HG02938 (cell line): ENCODE measurements around the gene MRFAP1.
A peak's percentile ranks its signal among the peaks of the same experiment; 100 is the strongest.
"Not testable (repeated sequence)": the region's sequence is repeated elsewhere in the genome, so short reads cannot be mapped to it uniquely, and the experiment has no call there.

Experiments
- ATAC-seq: cut with Tn5 transposase; IDR thresholded peaks from one replicate; pipeline ENCODE4 v1.9.1; 2021; ENCODE audit warnings: mild to moderate bottlenecking, moderate library complexity; ENCODE audit not compliant: unreplicated experiment

Gene MRFAP1

DNA sequence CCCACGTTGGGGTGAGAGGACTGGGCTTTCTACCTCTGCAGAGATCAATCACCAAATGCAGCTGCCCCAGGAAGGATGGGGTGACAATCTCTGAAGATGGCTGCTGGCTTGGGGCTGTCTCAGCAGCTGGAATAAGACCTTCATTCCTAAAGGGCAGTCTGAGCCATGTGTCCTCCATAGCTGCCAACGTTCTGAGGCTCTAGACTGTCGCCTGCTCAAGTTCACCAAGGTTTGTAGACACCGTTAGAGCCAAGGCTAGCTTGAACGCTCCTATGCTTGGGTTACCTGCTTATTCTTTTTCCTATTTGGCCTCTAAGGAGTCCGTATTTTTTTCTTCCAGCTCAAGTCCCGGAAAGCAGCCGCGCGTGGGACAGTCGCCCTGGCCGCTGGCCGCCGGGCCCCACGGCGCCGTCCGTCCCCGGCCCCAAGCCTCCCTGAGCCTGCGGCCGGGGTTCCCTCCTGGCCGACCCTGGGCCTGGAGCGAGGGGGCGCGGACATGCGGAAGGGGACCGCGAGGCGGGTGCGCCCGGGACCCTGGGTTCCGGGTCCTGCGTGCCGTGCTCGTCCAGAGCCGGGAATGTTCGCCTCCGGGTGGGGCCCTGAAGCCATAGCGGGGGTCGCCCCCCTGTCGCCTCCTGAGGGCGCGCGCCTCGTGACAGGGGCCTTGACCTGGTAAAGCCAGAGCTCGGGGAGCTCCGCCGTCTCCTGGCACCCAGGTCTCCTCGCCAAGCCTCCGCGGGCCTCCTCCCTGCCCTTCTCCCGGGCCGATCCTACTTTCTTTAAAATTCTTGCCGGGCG lies 23.3 kb downstream of the MRFAP1 start:
- ATAC-seq: no peak

DNA sequence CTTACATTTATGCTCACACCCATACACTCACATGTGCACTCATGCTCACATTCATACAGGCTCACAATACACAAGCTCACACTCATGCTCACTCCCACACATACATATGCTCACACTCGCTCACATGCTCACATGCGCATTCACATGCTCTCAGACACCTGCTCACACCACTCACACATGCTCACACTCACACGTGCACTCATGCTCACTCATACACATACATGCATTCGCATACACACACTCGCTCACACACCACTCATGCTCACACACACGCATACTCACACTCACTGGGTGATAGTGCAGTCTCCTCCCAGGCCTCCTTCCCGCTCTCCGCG lies 24.8 kb downstream of the MRFAP1 start:
- ATAC-seq: no peak

DNA sequence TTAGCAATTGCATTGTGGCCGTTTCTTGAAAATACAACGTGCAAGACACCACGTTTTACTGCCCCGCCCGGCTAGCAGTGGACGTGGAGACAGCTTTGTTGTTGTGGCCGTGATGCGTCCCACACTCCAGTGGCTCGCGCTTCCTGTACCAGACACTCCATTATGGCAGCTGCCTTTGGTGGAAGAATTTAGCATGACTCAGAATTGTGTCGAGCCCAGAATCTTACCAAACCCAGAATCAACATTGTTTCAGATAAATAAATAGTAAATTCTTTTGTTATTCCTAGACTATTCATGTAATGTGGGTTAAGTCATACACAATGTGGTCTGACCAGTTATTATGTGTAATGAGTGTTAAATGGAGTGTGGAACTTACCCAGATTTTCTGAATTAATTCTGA lies 27.9 kb downstream of the MRFAP1 start:
- ATAC-seq: no peak

DNA sequence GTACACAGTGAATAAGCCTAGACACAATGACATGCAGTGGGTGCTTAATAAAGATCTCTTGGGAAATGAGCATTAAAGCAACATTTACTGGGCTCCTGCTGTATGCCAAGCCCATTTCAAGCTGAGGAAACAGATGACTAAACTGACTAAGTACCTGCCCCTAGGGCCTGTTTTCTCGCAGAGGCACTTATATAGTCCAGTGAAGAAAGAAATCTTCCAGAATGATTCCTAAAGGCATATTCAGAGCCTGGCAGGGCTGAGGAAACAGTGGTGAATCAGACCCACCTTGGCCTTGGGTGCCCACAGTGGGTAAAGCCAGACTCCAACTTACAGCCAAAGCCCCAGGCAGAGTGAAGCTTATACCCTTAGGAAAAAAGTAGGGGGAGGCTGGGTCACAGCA lies 31.2 kb downstream of the MRFAP1 start:
- ATAC-seq: no peak

DNA sequence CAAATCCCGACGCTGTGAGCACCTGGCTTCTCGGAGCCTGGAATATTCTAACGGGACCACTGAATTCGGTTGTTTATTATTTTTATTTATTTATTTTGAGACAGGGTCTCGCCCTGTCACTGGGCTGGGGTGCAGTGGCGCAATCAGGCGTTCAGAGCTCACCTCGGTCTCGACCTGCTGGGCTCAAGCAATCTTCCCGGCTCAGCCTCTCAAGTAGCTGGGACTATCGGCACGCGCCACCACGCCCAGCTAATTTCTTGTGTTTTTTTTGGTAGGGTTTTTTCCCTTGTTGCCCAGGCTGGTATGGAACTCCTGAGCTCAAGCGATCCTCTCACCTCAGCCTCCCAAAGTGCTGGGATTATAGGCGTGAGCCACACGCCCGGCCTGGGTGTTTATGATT lies 31.6 kb downstream of the MRFAP1 start:
- ATAC-seq: no peak

DNA sequence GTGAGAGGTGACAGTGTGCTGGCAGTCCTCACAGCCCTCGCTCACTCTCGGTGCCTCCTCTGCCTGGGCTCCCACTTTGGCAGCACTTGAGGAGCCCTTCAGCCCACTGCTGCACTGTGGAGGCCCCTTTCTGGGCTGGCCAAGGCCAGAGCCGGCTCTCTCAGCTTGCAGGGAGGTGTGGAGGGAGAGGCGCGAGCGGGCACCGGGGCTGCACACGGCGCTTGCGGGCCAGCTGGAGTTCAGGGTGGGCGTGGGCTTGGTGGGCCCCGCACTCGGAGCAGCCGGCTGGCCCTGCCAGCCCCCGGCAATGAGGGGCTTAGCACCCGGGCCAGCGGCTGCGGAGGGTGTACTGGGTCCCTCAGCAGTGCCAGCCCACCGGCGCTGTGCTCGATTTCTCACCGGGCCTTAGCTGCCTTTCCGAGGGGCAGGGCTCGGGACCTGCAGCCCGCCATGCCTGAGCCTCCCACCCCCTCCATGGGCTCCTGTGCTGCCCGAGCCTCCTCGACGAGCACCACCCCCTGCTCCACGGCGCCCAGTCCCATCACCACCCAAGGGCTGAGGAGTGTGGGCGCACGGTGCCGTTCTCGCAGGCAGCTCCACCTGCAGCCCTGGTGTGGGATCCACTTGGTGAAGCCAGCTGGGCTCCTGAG lies 32.2 kb downstream of the MRFAP1 start:
- not testable (repeated sequence) for ATAC-seq

DNA sequence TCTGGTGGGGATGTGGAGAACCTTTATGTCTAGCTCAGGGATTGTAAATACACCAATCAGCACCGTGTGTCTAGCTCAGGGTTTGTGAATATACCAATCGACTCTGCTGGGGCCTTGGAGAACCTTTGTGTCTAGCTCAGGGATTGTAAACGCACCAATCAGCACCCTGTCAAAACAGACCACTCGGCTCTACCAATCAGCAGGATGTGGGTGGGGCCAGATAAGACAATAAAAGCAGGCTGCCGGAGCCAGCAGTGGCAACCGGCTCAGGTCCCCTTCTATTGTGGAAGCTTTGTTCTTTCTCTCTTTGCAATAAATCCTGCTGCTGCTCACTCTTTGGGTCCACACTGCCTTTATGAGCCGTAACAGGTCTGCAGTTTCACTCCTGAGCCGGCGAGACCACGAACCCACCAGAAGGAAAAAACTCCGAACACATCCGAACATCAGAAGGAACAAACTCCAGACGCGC lies 32.7 kb downstream of the MRFAP1 start:
- not testable (repeated sequence) for ATAC-seq

DNA sequence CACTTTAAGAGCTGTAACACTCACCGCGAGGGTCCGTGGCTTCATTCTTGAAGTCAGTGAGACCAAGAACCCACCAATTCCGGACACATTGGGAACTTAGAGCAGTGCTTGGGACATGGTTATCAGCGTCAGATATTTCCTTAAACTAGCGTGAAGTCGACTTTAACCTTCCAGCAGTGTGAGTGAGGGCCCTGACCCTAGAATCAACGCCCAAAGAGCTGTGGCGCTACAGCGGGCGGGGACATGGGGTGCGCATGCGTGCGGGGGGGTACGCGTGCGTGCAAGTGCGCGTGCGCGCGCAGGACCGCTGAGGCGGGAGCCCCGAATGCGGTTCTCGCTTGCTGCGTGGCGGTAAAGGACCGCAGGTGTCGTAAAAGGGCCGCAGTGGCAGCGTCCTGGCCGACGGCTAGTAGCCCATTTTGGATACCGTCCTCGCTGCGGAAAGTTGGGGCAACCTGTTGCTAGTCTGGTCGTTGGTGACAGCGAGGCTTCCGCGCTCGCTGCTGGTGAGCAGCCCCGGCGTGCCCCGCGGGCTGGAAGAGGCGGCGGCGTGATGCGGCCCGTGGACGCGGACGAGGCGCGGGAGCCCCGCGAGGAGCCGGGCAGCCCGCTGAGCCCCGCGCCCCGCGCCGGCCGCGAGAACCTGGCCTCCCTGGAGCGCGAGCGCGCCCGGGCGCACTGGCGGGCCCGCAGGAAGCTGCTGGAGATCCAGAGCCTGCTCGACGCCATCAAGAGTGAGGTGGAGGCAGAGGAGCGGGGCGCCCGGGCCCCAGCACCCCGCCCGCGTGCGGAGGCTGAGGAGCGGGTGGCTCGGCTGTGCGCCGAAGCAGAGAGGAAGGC lies 33.4 kb downstream of the MRFAP1 start:
- ATAC-seq: peak; percentile 71

DNA sequence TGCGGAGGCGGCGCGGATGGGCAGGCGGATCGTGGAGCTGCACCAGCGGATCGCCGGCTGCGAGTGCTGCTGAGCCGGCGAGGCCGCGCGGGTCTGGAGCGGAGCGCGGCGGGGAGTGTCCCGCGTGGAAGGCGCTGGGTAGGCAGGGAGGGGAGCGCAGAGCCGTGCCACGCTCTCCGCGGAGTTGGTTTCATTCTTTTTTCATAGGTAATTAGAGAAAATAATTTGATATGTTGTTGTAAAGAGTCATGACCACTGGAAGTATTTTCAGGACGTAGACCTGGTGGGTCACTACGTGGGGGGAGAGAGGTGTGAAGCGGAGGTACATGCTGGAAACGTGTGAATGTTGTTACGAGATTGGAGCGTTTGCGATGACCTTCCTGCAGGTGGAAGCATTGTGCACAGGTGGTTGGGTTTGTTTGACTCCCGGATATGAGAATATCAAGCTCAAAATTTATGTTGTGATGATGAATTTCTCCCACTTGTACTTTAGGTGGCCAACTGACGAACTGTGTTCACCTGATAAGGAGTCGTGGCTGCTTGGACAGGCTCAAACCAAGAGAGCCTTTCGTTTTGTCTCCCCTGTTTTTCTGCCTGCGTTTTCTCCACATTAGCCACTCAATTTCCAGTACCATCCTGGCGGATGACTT lies 34.1 kb downstream of the MRFAP1 start:
- peak; percentile 44 for ATAC-seq

DNA sequence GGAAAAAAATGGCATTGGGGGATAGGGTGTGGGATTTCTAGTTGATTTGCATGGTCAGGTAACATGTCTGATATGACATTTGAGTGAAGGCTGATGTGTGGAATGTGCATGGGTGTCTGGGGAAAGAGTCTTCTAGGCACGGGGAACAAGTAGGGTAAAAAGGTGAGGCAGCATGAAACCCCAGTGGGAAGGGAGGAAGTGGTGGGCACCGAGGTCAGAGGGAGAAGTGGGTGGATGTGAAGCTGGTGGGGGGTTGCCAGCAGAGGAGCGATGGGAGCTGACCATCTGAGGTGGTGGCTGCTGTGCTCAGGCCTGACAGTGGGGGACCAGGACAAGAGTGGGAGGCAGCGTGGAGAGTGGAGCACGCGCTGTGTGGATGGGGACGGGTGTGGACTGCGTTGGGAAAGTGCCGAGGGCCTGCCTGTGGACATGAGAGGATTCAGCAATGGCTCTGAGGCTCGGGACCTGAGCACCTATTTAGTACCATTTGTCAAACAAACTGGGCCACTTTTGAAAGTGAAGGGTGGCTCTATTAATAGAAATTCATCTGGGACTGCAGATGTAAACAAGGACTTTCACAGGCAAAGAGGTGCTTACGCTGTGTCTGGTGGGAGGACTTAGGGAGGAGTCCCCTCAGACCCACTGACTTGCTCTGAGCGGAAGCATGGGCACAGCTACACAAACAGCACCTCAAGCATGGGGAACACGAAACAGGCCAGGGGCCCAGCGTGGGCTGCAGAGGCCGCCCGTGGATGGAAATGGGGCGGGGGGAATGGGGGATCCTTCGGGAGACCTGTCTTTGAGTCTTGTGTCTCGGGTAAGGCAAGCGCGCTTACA lies 36.5 kb downstream of the MRFAP1 start:
- ATAC-seq: no peak

DNA sequence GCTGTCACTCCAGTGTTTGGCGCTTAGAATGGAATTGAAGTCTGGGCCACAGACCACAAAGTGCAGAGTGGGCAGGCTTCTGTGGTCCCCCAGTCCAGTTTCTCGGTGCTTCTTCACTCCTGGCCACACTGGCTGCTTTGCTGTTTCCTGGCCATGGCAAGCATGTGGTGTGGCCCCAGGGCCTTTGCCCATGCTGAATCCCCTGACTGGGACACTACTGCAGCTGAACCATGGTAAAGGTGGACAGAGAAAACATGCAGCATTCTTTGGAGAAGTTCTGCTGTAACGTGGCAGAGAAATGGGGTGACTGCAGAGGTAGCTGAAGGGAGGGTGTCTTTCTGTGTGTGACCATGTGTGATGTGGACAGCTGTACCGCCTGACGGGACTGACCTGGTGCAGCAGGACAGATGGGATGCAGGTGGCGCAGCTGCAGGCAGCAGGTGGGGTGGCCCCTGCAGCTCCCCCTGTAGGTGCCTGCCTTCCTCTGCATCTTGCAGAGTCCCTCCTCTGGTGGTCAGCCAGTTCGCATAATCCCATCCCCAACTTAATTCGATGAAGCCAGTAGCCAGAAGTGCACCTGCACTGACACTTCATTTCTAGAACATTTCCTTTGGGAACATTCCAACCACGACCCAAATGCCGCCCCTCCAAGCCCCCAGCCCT lies 40.0 kb downstream of the MRFAP1 start:
- ATAC-seq: no peak

DNA sequence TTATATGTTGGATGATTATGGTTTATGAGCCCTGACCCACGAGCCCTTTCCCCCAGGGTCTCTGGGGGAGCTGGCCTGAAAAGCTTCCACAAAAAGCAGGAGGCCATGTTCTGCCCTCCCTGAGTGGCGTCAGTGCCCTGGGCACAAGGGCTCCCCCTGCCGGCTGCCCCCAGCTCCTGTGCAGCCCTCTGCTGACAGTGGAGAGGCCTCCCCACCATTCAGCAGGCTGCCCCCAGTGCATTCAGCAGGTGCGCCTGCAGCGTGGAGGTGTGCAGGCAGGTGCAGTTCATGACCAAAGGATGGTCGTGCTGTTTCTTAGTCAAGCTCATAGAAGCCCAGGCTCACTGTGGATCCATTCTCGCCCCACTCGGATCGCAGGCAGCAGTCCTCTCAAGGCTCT lies 40.7 kb downstream of the MRFAP1 start:
- ATAC-seq: no peak

DNA sequence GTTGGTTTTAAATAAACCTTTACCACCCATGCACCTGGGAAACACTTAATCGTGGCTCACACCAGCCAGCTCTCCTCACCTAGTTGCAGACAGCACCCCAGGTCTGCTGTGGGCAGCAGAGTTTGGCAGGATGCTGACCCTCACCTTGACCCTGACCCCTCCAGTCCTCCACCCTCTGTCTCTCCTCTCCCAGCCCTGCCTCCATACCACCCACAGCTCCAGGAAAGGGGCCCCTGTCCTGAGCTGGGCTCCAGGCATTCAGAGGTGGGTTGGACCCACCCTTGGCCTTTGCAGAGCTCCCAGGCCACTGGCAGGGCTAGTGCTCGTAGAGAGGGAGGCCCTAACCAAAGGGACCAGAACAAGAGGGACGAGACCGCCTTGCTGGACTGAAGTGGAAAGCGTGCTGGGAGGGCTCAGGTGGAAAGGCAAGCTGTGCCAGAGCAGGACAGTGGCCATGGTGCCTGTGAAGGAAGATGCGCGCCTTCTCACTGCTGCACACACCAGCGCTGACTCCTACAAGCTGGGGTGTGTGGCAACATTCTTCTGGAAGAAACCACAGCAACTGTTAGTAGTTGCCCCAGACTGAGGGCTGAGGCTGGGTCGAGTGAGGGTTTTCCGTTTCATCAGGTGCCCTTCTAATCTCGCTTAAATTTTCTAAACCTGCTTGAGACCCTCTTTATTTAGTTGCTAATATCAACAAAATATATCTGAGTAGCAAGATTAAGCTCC lies 42.5 kb downstream of the MRFAP1 start:
- ATAC-seq: no peak

DNA sequence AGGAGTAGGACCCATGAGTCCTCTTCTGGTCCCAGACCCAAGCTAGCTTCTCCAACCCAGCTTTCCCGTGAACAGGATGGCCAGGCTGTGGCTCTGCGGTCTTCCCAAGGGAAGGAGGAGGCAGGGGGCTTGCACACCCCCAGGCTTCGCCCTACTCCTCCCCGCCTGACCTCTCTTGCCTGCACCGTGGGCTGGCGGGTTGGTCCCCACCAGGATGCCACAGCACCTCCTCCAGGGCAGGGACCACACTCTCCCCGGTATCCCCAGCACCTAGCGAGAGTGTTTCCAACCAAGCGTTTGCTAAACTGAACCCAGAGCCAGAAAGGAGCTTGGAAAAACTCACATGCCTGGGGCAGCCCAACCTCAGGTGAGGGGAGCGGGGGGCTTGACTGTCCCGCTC lies 44.2 kb downstream of the MRFAP1 start:
- no peak for ATAC-seq

DNA sequence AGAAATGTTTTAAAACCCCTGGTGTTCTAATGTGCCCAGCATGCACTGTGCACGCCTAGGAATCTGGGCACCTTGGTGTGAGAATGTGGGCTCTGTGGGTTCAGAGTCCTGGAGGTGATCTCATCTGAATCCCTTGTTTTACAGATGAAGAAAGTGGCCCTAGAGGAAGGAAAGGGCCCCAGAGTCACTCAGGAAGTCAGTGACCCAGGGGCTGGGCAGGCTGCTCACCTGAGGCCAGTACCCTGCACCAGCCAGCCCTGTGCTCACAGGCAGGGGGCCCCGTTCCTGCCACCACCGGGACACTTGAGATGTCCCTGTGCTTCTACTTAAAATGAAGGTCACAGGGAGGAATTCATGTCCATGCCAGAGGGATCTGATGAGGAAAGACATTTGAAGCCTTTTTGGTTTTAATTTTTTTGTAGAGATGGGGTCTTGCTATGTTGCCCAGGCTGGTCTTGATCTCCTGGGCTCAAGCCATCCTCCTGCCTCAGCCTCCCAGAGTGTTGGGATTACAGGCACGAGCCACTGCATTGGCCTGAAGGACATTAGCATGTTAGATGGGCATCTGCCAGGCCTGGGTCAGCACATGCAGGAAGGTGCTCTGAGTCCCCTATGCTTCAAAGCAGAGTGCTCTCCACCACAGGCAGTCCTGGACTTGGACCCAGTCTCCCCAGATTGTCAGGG lies 45.8 kb downstream of the MRFAP1 start:
- ATAC-seq: no peak

DNA sequence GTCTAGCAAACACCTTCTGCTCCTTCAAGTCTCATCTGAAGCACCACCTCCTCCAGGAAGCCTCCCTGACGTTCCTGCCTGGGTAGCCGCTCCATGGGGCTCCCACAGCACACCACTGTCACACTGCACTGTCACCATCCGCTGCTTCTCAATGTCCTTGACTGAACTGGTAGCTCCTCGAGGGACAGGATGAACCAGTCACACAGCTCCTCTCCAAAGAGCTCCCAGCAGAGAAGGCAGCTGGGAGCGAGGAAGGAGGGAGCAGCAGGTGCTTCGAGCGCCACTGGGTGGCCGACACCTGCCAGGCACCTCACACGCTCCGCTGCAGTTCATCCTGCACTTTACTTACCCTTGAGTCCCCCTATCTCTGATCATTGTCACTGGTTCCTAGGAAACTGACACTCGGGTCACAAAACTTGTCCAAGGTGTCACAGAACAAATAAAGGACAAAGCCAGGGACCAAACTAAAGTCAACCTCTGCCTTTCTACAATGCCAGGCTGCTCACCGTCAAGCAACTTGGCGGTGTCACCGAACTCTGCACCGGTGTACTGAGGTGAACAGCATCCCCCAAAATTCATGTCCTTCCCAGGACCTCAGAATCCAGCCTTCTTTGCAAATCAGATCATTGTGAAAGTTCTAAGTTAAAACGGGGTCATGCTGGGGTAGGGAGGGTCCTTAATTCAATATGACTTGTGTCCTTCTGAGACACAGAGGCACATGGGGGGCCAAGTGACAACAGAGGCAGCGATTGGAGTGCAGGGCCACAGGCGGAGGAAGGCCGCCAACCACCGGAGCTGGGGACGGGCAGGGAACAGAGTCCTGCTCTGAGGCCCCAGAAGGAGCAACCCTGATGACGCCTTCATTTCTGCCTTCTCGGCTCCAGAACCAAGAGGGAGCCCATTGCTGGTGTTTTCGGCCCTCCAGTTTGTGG lies 47.7 kb downstream of the MRFAP1 start:
- no peak for ATAC-seq

DNA sequence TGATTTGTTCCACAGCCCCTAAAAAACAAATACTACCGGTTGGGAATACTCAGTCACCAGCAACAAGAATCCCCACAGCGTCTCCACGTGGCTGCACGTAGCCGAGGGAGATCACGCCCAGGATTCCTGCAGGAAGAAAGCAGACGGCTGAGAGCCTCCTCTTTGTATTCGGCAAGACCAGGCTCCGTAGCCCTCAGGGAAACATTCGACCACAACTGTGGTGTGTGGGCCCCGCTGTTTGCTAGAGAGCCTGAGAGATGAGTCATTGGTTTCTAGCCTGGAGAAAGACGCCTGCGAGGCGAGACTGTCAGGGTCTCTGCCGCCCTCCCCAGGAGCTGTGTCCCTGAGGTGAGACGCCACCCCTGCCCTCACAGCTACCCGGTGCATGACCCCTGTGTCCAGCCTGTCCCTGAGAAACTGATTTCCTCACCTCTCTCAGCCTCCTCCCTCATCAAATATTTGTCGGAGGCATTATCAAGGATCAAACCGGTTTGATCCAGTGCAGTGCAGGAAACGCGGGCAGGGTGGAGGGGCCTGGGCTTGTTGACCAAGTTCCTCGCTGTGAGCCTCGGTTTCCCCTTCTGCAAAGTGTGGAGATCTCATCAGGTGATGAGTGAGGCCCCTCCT lies 48.5 kb downstream of the MRFAP1 start:
- peak; percentile 73 for ATAC-seq
